ENCODE results near the gene TEX19. TPM values are rescaled to one million over a fixed set of nuclear protein-coding genes. Genes with fewer than 3 reads are reported as not detected.

Gene TEX19
- total RNA-seq, 1 donor from 2014 or later: not detected

GRCh38 chr17:82313195-82314011 lies 45.6 kb upstream of the TEX19 start:
- intact Hi-C loops (cut with micrococcal nuclease): no loop called here
- Mint-ChIP-seq H3K4me1 (peaks cover 18% of the 10 kb centered on the region), H3K36me3 (ENCODE audit: low read depth) (no peaks in the 10 kb centered on the region), H3K27ac (no peak overlapping the region), H3K4me3 (no peak overlapping the region), H3K9me3 (no peaks in the 10 kb centered on the region), H3K27me3 (peaks cover 23% of the 10 kb centered on the region)
- DNase-seq (no peak), ATAC-seq (ENCODE audit: low read depth) (no peak)
- CTCF ChIA-PET: no interaction called here
- TF ChIP-seq, protein P1, sequence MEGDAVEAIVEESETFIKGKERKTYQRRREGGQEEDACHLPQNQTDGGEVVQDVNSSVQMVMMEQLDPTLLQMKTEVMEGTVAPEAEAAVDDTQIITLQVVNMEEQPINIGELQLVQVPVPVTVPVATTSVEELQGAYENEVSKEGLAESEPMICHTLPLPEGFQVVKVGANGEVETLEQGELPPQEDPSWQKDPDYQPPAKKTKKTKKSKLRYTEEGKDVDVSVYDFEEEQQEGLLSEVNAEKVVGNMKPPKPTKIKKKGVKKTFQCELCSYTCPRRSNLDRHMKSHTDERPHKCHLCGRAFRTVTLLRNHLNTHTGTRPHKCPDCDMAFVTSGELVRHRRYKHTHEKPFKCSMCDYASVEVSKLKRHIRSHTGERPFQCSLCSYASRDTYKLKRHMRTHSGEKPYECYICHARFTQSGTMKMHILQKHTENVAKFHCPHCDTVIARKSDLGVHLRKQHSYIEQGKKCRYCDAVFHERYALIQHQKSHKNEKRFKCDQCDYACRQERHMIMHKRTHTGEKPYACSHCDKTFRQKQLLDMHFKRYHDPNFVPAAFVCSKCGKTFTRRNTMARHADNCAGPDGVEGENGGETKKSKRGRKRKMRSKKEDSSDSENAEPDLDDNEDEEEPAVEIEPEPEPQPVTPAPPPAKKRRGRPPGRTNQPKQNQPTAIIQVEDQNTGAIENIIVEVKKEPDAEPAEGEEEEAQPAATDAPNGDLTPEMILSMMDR (IDR thresholded peaks at IDR 0.05): no peak
- POLR2A ChIA-PET: interaction anchor here (0.6 to 1.6 kb wide), 2 partner anchors 15 to 104 kb away, joined by 3 to 15 read pairs; no protein-coding TSS in a partner anchor

- Mint-ChIP-seq H3K4me3 (no peak overlapping the region), H3K4me1 (peaks cover 18% of the 10 kb centered on the region), H3K36me3 (ENCODE audit: low read depth) (no peaks in the 10 kb centered on the region), H3K27ac (no peak overlapping the region), H3K27me3 (peaks cover 23% of the 10 kb centered on the region), H3K9me3 (no peaks in the 10 kb centered on the region)
- TF ChIP-seq, protein P1 (IDR thresholded peaks at IDR 0.05): no peak
- intact Hi-C loops (cut with micrococcal nuclease): no loop called here
- POLR2A ChIA-PET: interaction anchor here (0.6 to 1.6 kb wide), 2 partner anchors 16 to 104 kb away, joined by 3 to 15 read pairs; no protein-coding TSS in a partner anchor
- peak; percentile 31 for ATAC-seq (ENCODE audit: low read depth)
- no peak for DNase-seq
- CTCF ChIA-PET: no interaction called here
These were observed 44.9 kb upstream of the TEX19 start for GRCh38 chr17:82314012-82314726.

GRCh38 chr17:82314727-82315605 lies 44.1 kb upstream of the TEX19 start:
- no peaks in the 10 kb centered on the region for H3K36me3 Mint-ChIP-seq (ENCODE audit: low read depth)
- TF ChIP-seq, protein P1 (IDR thresholded peaks at IDR 0.05): no peak
- ATAC-seq (ENCODE audit: low read depth) (no peak), DNase-seq (no peak)
- ChIA-PET POLR2A (no interaction called here), CTCF (no interaction called here)
- H3K27ac Mint-ChIP-seq: no peak overlapping the region
- H3K9me3 Mint-ChIP-seq: no peaks in the 10 kb centered on the region
- H3K4me3 Mint-ChIP-seq: no peak overlapping the region
- peaks cover 23% of the 10 kb centered on the region for H3K27me3 Mint-ChIP-seq
- H3K4me1 Mint-ChIP-seq: peaks cover 18% of the 10 kb centered on the region
- intact Hi-C loops (cut with micrococcal nuclease): no loop called here

GRCh38 chr17:82315703-82316358 lies 43.2 kb upstream of the TEX19 start:
- H3K27ac Mint-ChIP-seq: no peak overlapping the region
- ATAC-seq (ENCODE audit: low read depth) (peak; percentile 37), DNase-seq (no peak)
- CTCF ChIA-PET: no interaction called here
- peaks cover 19% of the 10 kb centered on the region for H3K27me3 Mint-ChIP-seq
- POLR2A ChIA-PET: no interaction called here
- H3K9me3 Mint-ChIP-seq: no peaks in the 10 kb centered on the region
- H3K36me3 Mint-ChIP-seq (ENCODE audit: low read depth): no peaks in the 10 kb centered on the region
- H3K4me1 Mint-ChIP-seq: peaks cover 18% of the 10 kb centered on the region
- TF ChIP-seq, protein P1 (IDR thresholded peaks at IDR 0.05): no peak
- intact Hi-C loops (cut with micrococcal nuclease): no loop called here
- H3K4me3 Mint-ChIP-seq: peak overlapping the region; percentile 32
